ENCODE data around the gene PTPRQ.

PTPRQ gene

GRCh38 chr12:80702889-80703805, 259.1 kb downstream of the PTPRQ start:
- DNase-seq (ENCODE audit: low read depth in 2 of 2): no peak

GRCh38 chr12:80704420-80704819, 260.4 kb downstream of the PTPRQ start:
- DNase-seq (ENCODE audit: low read depth in 2 of 2): no peak

GRCh38 chr12:80707126-80707829, 263.2 kb downstream of the PTPRQ start, which contains the start of gene MYF6:
TSS of gene MYF6 (plus strand) at chr12:80707634. CDS start at chr12:80707720, 86 bp downstream.
- DNase-seq (ENCODE audit: low read depth in 2 of 2): no peak

GRCh38 chr12:80707830-80708258, 263.8 kb downstream of the PTPRQ start:
- no peak for DNase-seq (ENCODE audit: low read depth in 2 of 2)

- no peak for DNase-seq (ENCODE audit: low read depth in 2 of 2)
These were observed 264.4 kb downstream of the PTPRQ start for GRCh38 chr12:80708259-80708974.

GRCh38 chr12:80708975-80709328, 264.9 kb downstream of the PTPRQ start:
- no peak for DNase-seq (ENCODE audit: low read depth in 2 of 2)

- no peak for DNase-seq (ENCODE audit: low read depth in 2 of 2)
These were observed 266.0 kb downstream of the PTPRQ start for GRCh38 chr12:80709811-80710726.

GRCh38 chr12:80710727-80711449, 266.9 kb downstream of the PTPRQ start:
- DNase-seq (ENCODE audit: low read depth in 2 of 2): no peak

GRCh38 chr12:80711866-80712265, 267.8 kb downstream of the PTPRQ start:
- DNase-seq (ENCODE audit: low read depth in 2 of 2): no peak

- DNase-seq (ENCODE audit: low read depth in 2 of 2): no peak
These were observed 268.8 kb downstream of the PTPRQ start for GRCh38 chr12:80712866-80713265.

- no peak for DNase-seq (ENCODE audit: low read depth in 2 of 2)
These were observed 269.4 kb downstream of the PTPRQ start for GRCh38 chr12:80713419-80713818.

GRCh38 chr12:80714055-80714454, 270.0 kb downstream of the PTPRQ start:
- DNase-seq (ENCODE audit: low read depth in 2 of 2): no peak

- DNase-seq (ENCODE audit: low read depth in 2 of 2): no peak
These were observed 270.8 kb downstream of the PTPRQ start for GRCh38 chr12:80714846-80715245.

GRCh38 chr12:80715713-80716249, 271.7 kb downstream of the PTPRQ start:
- DNase-seq (ENCODE audit: low read depth in 2 of 2): no peak

- DNase-seq (ENCODE audit: low read depth in 2 of 2): no peak
These were observed 272.8 kb downstream of the PTPRQ start, which contains the start of gene MYF5 for GRCh38 chr12:80716696-80717469. TSS of gene MYF5 (plus strand) at chr12:80716912. CDS start at chr12:80717064, 152 bp downstream.

GRCh38 chr12:80717856-80718255, 273.8 kb downstream of the PTPRQ start:
- DNase-seq (ENCODE audit: low read depth in 2 of 2): no peak

GRCh38 chr12:80720516-80720915, 276.5 kb downstream of the PTPRQ start:
- DNase-seq (ENCODE audit: low read depth in 2 of 2): no peak

- no peak for DNase-seq (ENCODE audit: low read depth in 2 of 2)
These were observed 277.3 kb downstream of the PTPRQ start for GRCh38 chr12:80721326-80721725.
